Activated B cell treated with CpG ODN at 0.5 μM for 24 hours (primary cell): Measurements from ENCODE around the gene BICC1. TPM values are rescaled to one million over a fixed set of nuclear protein-coding genes. Genes with fewer than 3 reads are reported as not detected.

Source experiments
- ATAC-seq: fragments of 200-7000 bp; cut with Tn5 transposase; one replicate; pipeline ENCODE4 v1.10.0; 2021; ENCODE audit warnings: low read depth, mild to moderate bottlenecking, moderate library complexity
- CTCF ChIA-PET: fragments of 350-600 bp; sonication (Branson Sonifier 250); formaldehyde crosslinking; loops from one replicate; lab custom pipeline; 2021; ENCODE audit warnings: antibody characterized with exemption; lab: Charles Lee
- POLR2A ChIA-PET: fragments of 350-600 bp; sonication (Branson Sonifier 250); formaldehyde crosslinking; loops from one replicate; lab custom pipeline; 2021; ENCODE audit warnings: antibody characterized with exemption; lab: Charles Lee
- DNase-seq: peaks from one replicate; pipeline ENCODE4 v3.0.0; 2022
- H3K27ac Mint-ChIP-seq: one replicate; pipeline ENCODE4 v1.8.0; 2020; ENCODE audit warnings: mixed read lengths
- H3K27me3 Mint-ChIP-seq: one replicate; pipeline ENCODE4 v1.8.0; 2021; ENCODE audit warnings: mixed read lengths
- H3K36me3 Mint-ChIP-seq: one replicate; pipeline ENCODE4 v1.8.0; 2021; ENCODE audit warnings: low read depth, mixed read lengths
- H3K4me1 Mint-ChIP-seq: one replicate; pipeline ENCODE4 v1.8.0; 2021; ENCODE audit warnings: mixed read lengths
- H3K4me3 Mint-ChIP-seq: one replicate; pipeline ENCODE4 v1.8.0; 2020; ENCODE audit warnings: mild to moderate bottlenecking, mixed read lengths
- H3K9me3 Mint-ChIP-seq: one replicate; pipeline ENCODE4 v1.8.0; 2020; ENCODE audit warnings: mixed read lengths
- CTCF ChIP-seq: fragments of 200-600 bp; IDR thresholded peaks from one replicate; pipeline ENCODE4 v1.8.0; 2022; ENCODE audit warnings: antibody characterized with exemption, mild to moderate bottlenecking
- intact Hi-C: fragments of 100-400 bp; cut with micrococcal nuclease; formaldehyde crosslinking; loops from one replicate; pipeline ENCODE4 v1.15.1; 2024
- total RNA-seq: library from RNA; stranded (reverse); gene quantifications from 2 replicates; pipeline ENCODE4 v1.2.3, GENCODE V29; 2022

Gene BICC1
- total RNA-seq, 1 donor from 2014 or later, result not detected

GRCh38 chr10:58870070-58870469 is 357.4 kb downstream of the BICC1 start:
- no peaks in the 10 kb centered on the region for H3K27me3 Mint-ChIP-seq
- H3K9me3 Mint-ChIP-seq, result no peaks in the 10 kb centered on the region
- DNase-seq, result no peak
- ChIA-PET CTCF (no interaction called here), POLR2A (no interaction called here)
- no peak overlapping the region for H3K27ac Mint-ChIP-seq
- H3K4me1 Mint-ChIP-seq, result no peaks in the 10 kb centered on the region
- H3K4me3 Mint-ChIP-seq, result no peak overlapping the region
- intact Hi-C loops, result no loop called here
- H3K36me3 Mint-ChIP-seq, result no peaks in the 10 kb centered on the region
- no peak for ATAC-seq
- TF ChIP-seq CTCF, result no peak

- no peaks in the 10 kb centered on the region for H3K4me1 Mint-ChIP-seq
- H3K9me3 Mint-ChIP-seq, result no peaks in the 10 kb centered on the region
- ChIA-PET CTCF (no interaction called here), POLR2A (no interaction called here)
- TF ChIP-seq CTCF, result no peak
- H3K36me3 Mint-ChIP-seq, result no peaks in the 10 kb centered on the region
- ATAC-seq (no peak), DNase-seq (no peak)
- intact Hi-C loops, result no loop called here
- H3K4me3 Mint-ChIP-seq, result no peak overlapping the region
- no peak overlapping the region for H3K27ac Mint-ChIP-seq
- H3K27me3 Mint-ChIP-seq, result no peaks in the 10 kb centered on the region
These were observed 360.5 kb downstream of the BICC1 start for GRCh38 chr10:58873161-58873560.

Other genes starting within 250 kb of the BICC1 start
- 6.7 and 7.6 TPM in 2 replicates for gene IPMK, start 245.0 kb upstream of the BICC1 start, total RNA-seq
- gene CISD1, start 243.7 kb upstream of the BICC1 start, total RNA-seq, result 16.7 and 23.8 TPM in 2 replicates
- 13.3 and 15.0 TPM in 2 replicates for gene UBE2D1, start 177.9 kb upstream of the BICC1 start, total RNA-seq
- 59.5 and 60.2 TPM in 2 replicates for gene TFAM, start 127.5 kb upstream of the BICC1 start, total RNA-seq